GM04503 (cell line): ENCODE measurements around the gene TTC28.
A peak's percentile ranks its signal among the peaks of the same experiment; 100 is the strongest.
"Not testable (repeated sequence)": the region's sequence is repeated elsewhere in the genome, so short reads cannot be mapped to it uniquely, and the experiment has no call there.

Source experiments
- DNase-seq: peaks from one replicate; pipeline ENCODE4 v3.0.0-alpha.2; 2012; ENCODE audit warnings: low read depth

Gene TTC28

DNA sequence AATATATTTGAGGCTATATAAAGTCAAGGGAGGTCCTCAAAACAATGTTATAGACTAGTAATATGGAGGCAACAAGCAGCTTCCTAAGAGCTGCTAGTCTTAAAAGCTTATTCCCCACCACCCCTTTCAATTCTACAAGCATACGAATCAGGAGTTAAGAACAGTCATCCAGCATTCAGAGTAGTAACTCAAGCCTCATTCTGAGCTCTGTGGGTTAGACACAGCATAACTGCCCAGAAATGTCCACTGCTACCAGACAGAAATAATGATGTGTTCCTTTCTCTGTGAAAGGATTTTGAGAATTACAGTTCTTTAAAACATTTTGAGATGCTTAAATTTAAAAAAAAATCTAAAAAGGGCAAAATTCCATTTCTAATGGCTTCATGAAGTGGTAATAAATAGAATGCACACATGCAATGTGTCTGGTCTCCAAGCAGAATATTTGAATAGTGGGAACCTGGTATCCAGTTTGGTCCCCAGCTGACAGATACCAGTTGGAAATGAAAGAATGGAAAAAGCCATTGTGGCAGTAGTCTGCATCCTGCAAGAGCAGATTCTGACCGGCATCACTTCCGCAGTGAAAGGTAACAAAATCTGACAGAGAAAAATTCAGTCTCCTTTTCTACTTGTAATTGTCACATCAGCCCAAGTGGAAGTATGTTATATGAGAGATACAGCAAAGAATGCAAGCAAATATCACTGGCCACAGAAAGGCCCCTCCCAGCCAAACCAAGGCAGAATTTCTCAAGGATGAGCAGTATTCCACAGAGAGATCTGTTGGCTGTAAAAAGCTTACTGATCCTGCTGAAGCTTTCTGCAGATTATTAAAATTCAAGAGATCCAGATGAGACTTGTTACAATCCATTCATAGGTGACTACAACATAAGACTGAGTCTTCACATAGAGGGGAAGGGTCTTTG lies 449.8 kb downstream of the TTC28 start:
- DNase-seq, result peak; percentile 67

DNA sequence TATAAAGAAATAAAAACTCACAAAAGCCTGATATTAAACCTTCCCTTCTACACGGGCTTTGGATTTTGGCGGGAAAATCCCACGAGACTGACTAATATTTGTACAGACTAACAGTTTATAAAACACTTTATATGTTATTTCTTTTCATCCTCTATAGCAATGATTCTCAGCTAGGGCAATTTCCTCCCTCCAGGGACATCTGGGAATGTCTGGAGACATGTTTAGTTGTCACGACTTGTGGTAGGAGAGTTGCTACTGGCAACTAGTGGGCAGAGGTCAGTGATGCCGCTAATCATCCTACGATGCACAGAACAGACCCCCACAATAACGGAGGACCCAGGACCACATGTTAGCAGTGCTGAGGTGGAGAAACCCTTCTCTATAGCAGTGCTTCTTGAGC lies 455.8 kb downstream of the TTC28 start:
- no peak for DNase-seq

DNA sequence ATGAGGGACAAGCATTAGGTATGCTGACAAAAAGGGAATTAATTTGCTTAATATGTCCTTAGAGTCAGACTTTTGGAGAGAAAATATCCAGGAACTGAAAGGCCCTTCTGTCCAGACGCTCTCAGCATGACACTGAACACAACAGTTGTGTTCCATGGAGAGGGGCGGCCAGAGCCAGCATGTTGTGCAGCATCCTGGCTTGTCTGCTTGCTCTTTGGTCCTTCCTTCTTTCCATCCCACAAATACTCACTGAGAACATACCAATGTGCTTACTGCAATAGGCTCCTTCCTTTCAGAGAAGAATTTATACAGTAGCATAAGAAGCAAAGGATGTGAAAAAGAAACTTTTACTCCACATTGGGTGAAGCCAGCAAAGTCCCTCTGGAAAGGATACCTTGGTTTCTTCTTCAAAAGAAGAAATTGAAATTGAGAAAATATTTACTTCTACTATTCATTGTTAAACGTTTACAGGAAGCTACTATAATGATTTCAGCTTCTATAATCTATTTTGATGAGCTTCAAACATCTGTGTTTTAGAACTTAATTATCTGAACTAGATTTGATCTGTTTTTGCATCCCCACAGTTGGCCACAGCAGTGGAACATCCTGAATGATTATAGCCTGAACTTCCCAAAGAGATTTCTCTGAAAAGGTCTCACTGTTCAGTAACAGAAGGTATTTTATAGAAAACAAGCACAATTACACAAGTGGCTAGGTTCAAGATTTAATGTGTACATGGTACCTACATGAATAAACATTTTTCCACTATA lies 456.5 kb downstream of the TTC28 start:
- no peak for DNase-seq

DNA sequence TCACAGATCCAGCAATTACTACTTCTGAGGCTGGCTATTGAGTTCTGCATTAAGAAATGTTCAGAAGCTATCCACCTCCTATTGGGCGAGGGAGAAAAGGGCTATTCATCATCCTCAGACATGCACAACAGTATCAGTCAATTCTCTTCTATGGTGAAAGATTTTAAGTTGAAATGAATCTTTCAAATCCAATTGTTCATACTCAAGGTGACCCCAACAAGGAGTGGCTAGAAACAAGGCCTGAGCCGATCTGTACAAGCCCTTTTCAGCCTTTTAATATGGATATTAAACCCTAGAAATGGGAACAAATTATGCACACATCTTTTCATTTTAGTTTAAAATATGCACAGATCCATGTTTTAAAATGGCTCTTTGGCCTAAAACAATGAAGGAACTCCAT lies 457.1 kb downstream of the TTC28 start:
- no peak for DNase-seq

DNA sequence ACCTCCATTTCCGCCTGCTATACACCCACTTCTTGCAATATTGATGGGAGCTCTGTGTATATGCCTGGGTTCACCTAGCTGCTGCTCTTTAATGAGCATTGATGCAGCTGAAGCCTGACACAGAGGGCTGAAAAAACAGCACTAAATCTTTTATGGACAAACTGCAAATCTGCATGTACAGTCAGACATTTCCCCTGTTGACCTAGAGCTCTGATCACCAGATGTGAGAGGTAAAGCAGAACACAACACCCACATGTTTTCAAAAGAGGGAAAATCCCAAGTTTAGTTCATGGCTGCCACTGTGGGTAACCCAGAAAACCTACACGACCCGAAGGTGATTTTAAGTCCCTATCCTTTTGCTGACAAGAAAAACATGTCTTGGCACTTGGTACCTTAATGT lies 457.6 kb downstream of the TTC28 start:
- no peak for DNase-seq

DNA sequence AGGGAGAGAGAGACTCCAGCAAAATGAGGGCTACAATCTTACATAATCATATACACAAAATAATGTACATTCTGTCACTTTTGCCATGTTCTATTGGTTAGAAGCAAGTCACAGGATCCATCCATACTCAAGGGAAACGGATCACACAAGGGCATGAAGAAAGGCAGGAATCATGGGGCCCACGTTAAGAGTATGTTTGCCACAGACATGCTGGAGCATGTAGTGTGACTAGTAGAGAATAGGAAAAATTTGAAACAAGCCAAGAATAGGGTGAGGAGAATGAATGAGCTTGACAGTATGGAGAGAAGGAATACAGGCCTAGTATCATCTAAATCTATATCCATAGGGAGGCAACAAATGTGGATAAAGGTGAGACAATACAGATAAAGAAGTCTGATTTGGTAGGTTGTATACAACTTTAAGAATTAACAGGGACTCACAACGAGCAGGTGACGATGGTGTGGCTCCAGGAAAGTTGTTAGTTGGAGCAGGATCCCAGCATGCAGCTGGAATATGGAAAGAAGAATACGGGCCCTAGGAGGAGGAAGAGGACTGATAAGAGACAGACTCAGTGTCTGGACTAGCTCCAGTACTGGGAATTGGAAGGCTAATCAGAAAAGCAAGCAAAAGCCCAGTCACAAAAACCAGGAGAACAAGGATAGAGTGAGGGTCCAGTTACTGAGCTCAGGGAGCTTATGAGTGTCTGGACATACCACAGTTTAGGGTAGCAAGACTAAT lies 458.8 kb downstream of the TTC28 start:
- DNase-seq, result no peak

DNA sequence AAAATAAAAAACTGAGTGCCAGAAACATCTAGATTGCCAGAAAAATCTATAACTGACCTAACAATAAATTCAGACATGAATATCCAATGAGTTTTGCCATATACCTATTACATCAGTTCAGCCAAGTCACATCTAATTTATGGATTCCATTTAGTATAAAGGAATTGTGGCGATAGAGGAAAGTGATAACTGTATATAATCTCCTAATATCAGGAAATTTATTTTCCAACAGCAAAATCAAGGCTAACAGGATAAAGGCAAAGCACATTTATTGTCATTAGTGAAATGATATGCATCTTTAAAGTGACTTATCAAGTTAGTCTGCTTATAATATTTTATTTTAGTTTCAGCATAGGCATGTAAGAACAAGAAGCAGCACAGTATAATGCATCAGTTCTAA lies 462.4 kb downstream of the TTC28 start:
- DNase-seq, result no peak

DNA sequence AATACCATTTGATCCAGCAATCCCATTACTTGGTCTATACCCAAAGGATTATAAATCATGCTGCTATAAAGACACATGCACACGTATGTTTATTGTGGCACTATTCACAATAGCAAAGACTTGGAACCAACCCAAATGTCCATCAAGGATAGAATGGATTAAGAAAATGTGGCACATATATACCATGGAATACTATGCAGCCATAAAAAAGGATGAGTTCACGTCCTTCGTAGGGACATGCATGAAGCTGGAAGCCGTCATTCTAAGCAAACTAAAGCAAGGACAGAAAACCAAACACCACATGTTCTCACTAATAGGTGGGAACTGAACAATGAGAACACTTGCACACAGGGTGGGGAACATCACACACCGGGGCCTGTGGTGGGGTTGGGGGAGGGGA lies 464.9 kb downstream of the TTC28 start:
- DNase-seq, result not testable (repeated sequence)

DNA sequence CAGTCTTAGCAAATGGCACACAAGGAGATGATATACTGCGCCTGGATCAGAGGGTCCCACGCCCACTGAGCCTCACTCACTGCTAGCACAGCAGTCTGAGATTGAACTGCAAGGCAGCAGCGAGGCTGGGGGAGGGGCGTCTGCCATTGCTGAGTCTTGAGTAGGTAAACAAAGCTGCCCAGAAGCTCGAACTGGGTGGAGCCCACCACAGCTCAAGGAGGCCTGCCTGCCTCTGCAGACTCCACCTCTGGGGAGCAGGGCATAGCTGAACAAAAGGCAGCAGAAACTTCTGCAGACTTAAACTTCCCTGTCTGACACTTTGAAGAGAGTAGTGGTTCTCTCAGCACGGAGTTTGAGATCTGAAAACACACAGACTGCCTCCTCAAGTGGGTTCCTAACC lies 470.2 kb downstream of the TTC28 start:
- not testable (repeated sequence) for DNase-seq

DNA sequence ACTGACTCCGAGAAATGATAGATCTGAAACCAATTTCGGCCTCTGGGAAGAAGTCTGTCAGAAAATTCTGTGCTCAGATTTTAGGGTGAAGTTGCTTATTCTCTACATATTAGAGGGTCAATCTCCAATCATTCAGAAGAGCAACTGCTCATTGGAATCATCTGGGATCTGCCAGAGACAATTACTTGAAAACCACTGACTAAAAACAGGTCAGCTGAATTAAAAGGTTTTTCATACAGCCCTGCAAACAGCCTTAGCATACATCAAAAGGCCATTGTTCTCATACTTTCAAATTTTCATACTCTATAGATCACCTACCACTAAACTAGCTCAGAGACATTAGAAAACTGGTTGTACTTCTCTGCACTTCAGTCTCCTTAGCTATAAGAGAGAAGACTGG lies 470.9 kb downstream of the TTC28 start:
- no peak for DNase-seq

DNA sequence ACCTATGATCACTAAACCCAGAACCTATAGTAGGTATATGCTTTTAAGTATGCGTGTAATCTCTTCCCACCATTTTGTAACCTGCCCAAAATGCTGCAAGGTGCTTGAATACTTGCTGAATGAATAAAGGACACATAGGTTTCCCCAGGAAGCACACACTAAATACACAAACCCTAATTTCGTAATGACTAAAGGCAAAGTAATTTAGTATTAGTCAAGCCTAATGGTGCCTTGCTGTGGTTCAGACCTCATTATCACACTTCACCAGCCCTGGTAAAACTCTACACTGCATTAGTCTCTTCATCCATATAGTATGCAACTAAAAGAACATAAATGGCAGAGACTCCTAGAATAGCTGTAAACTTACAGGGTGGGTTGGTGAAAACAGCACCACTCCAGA lies 471.6 kb downstream of the TTC28 start:
- DNase-seq, result no peak

DNA sequence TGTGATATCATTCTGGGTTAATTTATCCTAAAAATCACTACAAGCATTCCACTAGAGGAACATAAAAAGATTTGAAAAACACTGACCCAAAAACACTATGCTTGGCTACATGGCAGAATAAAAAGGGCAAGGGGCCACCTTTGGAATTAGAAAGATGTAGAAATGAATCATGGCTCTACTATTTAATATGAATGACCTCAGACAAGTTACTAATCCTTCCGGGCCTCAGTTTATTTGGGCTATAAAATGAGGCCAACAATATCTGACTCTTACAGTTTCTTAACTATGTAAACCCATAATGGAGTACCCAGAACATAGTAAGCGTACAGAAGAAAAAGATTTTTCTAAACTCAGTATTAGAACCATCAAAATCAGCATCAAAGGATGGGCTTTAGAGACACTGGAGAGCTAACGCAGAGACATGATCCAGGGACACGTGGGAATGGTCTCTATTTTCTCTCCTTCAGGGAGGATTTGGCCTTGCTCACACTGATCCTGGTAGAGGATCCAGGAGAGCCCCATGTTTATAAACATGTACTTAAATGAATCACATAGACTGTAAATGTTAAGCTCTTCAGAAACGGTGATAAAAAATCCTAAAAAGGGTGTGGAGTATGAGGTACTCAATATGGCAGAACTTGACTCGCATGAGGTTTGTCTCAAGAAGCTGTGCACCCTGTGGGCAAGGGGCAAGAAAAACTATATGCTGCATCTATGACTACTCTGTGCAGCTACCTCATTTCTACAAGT lies 472.2 kb downstream of the TTC28 start:
- DNase-seq, result no peak

DNA sequence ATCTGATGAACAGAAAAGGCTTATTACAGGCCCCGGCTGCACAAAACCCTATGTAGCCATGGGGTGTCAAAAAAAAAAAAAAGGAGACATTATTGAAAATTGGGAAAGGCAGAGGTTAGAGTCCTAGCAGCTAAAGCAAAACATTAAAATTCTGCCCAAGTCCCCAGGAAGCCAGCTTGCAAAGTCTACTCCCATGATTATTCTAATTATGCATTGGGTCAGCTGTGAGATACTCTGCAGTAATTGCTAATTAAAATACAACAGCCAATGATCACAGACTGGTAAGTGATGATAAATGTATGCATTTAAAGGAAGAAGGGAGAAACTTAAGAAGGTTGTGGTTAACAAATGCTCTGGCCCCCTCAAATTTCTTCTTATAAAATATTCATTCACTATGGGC lies 473.7 kb downstream of the TTC28 start:
- DNase-seq, result no peak

DNA sequence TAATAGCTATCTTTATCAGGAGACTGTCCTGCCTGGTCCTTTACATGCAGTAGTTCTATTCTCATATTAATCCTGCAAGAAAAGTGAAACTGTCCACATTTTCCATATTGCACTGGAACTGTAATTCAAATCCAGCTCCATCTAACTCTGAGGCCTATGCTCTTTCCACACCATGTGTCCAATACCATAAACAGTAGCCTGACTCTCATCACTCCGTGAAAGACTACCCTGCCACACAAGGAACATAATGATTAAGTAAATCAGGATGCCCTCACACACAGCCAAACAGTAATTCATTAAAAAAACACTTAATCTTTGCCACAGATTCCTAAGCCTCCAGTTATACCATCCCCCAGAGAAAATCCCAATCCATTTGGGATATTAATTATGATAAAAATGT lies 475.3 kb downstream of the TTC28 start:
- DNase-seq, result no peak

DNA sequence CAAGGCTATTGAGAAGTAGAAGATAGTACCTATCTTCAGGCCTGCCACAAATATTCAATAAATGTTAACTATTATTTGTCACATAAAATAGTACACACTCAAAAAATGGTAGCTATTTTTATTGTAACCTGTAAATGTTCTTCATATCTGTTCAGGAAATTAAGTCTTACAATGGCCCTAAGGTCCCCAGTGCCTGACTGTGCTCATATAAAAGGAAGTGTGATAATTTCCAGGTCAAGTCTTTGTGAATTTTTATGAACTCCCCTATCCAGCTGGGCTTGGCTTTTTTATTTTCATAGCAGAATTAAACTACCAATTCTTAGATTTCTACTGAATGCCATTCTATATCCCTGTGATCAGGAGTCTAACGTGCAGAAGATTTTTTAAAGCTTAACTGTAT lies 476.4 kb downstream of the TTC28 start:
- DNase-seq, result no peak

DNA sequence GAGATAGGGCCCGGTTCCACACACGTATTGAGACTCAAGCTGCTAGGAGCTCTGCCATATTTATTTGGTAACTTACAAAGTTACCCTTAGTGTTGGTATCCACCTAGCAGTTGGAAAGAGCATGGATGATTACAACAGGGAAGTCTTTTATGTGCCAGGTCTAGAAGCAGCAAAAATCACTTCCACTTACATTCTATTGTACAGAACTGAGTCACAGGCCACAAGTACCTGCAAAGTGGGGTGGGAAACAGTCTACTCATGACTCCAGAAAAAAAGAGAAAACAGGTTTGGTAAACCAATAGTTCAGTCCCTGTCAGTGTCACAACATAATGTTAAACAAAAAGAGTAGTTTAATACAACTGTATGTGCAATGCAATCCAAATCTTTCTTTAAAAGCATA lies 480.9 kb downstream of the TTC28 start:
- no peak for DNase-seq

DNA sequence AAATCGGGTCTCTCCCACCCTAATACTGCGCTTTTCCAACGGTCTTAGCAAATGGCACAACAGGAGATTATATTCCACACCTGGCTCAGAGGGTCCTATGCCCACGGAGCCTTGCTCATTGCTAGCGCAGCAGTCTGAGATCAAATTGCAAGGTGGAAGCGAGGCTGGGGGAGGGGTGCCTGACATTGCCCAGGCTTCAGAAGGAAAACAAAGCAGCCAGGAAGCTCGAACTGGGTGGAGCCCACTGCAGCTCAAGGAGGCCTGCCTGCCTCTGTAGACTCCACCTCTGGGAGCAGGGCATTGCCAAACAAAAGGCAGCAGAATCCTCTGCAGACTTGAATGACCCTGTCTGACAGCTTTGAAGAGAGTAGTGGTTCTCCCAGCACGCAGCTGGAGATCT lies 488.1 kb downstream of the TTC28 start:
- not testable (repeated sequence) for DNase-seq

DNA sequence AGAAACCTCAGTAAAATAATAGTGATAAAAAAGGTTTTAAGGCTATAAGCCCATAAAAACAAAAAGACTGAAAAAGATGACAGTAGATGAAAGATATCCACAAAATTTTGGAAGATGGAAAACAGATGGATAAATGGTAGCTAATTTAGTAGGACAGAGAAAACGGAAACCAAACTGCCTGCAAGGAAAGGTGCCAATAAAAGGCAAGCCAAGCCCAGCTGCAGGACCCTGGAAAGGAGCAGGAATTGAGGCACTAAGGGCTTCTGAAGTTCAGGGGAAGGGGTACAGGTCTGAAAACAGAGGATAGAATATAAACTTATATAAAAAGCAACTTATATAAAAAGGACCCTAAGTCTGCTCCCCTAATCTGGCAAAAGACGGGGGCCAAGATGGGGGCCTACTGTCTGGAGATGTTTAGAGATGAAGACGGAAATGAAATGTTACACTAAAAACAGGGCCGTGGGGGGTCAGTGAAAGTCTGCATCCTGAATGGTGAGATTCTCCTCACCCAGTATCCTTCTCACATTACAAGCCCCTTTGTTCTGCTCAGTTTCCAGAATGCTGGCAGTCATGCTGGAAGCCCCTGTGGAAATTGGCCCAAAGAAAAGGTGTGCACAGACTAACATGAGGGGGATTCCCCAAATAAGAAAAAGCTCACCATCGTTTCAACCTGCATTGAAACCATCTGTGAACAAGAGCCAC lies 491.3 kb downstream of the TTC28 start:
- no peak for DNase-seq

DNA sequence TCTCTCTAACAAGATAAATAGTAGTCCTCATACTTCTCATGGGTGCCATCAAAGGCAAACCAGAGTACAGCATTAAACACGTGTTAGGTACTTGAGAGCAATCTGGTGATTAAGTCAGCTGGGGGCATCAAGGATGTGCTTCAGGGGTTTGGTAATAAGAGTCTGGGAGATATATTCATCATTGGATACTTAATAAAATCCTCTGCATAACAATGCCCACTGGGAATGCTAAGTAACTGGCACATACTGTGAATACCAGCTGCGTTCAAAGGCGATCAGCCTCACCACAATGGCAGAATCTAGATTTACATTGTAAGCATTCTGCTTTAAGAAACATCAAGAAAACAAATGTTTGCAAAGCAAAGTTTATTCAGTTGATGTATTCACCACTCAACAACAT lies 492.0 kb downstream of the TTC28 start:
- no peak for DNase-seq

DNA sequence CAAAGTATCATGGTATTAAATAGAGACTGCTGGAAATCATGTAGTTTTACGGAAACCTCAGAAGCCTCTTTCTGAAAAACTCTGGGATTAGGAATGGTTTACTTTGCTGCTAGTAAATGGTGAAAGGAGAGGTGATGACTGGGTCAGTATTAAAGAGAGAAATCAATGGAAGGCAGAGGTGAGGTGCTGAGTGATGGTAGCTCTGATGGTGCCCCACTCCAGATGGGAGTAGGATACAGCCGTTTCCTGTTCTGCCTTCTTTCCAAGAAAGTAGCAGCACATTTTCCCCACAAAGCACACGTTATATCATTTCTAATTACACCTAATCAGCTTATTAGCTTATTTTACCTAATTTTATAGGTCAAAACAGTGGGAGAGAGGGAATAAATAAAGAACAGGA lies 493.0 kb downstream of the TTC28 start:
- no peak for DNase-seq

DNA sequence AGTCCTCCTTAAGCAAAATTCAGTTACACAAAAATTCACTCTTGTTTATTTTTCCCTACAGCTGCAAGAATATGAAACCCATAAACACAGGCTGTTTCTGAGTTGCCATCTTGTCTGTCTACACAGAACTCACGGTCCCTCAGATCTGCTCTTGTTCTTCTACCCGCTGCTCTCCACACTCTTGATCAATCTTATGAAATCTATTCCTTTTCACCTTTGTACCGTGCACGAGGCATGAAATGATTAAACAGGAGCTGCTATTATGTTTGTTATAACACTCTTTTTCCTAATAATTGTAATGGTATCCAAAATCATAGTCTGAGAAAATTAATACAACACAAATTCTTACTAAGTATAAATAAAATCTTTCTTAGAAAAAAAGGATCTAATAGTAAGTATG lies 494.5 kb downstream of the TTC28 start:
- DNase-seq, result no peak
